Kidney capillary endothelial cell (primary cell): ENCODE data around the gene KHDC4.

ENCODE experiments used
- DNase-seq: peaks from one replicate; pipeline ENCODE4 v3.0.0-alpha.2; 2018; ENCODE audit warnings: low spot score

The KHDC4 gene

DNA sequence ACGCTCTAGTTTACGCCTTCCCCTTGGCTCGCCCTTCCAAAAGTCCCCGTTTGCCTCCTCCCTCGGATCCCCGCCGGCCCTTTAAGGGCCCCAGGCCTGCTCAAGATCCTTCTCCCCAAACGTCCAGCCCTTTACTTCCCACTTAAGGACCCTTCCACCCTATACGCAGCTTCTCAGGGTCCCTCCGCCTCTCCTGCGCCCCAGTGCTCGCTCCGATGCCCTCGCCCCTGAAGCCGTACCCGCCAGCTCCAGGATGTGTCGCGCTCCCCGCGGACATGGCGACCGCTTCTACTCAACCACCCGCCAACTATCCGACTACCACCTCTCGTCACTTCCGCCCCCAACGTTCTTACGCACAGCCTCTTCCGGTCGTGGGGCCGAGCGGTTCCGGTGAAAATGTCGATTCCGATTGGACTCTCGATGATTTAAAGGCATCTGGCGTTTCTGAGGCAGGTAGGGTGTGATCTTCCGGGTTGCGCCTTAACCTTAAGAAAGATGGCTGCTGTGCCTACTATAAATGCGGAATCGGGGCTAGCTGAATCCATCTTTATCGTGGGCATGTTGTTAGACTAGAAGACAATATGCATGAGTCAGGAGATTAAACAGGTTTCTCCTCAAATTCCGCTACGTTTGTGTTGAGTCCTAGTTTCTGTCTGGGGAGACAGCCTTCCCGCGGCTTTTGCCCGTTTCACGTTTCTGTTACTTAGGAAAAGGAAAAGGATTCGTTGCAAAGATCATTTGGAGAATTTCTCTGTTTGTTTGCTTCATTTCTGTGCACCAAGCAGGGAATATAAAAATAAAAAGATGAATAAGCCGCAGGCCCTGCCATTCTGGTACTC is at the start of gene KHDC4:
Gene KHDC4 (minus strand): TSS at position 317 of the 839 bp plus-strand sequence. CDS start 40 bp downstream, at position 277.
- peak; percentile 97 for DNase-seq

DNA sequence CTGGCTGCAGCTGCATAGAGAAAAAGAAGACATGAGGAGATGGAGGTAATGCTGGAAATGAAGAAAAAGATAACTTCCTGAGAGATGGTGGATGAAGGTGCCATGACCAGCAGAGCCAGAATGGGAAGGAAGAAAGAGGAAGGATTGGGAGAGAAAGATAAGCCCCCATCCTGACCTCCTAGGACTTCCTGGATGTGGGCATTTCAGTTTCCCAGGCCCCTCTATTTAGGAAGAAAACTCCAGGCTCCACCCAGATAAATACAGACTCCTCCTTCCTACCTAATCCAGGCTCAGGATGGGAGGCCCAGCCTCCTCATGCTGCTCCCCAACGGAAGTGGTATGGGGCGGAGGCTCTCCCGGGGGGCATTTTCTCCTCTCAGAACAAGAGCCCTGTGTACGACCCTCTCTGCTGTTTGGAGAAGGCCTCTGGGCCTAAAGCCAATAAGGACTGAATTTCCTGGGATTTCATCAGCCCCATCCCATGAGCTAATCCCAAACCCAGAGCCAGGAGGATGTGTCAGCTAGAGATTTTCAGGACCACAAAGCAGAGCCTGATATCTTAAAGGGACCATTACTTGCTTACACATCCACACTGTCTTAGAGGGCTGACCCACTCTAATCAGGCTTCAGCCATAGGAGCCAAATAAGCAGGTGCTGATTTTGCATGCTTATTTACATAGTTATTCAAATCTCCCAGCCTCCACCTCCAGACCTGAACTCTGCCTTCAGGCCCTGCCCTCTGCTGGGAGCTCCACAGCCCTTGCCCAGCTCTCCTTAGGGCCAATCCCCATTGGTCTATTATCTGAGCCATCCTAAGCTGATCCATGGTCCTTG is 49.2 kb upstream of the KHDC4 start:
- no peak for DNase-seq

DNA sequence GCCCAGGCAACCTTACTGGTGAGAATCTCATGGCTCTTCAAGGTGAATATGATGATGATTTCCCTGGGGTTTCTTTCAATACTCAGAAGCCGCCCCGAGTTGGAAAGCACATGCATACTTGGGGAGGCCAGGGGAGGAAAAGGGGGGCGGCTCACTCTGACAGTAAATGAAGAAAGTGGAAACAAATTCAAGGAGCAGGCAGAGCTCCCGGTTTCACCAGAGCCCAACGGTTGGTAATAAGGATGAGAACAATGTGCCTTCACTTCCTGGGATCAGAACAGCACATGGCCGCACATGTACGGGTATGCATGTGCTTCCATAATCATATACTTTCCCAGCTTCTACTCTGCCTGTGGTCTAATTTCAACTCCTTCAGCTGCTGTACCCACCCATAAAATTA is 47.9 kb upstream of the KHDC4 start:
- DNase-seq = no peak

DNA sequence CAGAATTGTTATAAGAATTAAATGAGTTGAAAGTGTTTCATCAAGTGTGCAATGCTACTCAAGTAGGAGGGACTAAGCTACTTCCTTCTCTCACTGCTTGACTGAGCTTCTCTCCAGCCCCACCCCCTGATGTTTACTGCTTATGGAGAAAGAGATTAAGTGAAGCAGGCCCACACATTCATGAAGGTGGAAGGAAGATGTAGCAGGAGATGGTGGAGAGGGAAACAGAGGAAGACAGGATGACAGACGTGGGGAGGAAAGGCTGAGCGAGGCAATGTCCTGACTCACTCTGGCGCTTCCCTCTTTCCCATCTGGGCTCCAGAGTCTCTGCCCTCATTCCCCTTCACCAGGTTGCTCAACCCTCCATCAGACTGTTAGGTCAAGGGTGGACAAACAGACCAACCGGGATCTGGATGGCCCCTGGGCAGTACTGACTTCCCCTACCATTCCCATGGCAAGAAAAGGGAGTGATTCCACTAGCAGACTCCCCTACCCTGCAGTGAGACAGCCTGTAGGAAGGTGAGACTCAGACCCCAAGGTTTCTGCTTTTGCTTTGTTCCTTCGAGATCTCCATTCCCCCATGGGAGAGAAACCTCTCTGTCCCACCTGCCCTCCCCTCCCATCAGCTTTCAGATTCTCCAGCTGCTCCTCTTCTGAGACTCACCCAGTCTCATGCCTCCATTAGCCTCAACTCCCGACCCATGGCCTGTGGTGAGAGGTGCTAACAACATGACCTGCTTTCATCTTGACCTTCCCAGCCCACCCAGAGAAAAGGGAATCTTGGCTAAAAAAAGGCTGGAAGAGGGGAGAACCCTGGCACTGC is 47.3 kb upstream of the KHDC4 start:
- no peak for DNase-seq

DNA sequence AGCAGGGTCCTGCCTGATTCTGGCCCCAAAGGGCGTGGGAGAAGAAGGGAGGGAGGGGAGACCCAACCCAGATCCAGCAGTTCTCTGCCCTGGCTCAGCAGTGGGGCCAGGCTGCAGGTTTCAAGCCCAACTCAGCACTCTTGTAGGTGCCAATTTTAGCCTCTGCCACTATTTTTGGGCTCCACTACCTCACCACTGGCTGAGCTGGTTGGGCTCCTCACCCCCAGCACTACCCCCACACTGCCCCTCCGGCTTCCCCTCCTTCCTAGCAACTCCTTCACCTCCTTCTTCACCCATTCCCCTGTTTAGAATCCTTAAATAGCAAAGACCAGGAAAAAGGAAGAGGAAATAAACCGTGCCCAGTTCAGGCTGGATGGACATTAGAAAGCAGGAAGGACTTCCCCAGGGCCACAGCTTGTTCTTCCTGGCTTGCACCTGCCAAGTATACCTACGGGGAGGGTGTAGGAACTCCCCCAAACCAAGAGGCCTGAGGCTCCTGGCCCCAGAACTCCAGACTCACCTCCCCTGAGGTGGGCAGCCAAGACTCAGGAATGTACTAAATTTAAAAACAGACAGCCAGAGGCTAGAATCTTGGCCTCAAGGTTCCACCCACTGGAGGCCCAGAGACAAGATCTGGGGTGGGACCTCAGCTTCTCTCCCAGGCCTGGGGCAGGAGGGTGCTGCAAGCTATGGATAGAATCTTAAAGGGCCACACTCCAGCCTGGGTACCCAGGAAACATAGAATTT is 45.6 kb upstream of the KHDC4 start:
- no peak for DNase-seq

DNA sequence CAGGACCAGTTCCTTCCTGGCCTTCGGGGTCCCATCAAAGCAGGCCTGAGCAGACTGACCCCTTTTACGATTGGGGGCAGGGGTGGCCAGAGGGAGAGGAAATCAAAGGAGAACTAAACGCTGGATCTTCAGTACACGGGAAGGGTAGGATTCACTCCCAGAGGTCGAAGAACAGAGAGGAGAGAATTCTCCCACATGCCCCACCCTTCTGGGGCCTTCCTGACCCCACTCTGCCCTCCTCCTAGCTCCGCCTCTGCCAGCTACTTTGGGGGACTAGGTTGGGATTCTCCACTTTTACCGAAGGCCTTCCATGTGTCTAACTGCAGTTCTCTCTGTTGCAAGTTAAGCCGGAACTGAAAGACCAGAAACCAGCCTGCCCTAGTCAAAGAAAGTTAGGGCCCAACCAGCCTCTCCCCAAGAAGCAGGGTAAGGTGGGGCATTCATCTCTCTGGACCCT is 44.8 kb upstream of the KHDC4 start:
- no peak for DNase-seq

DNA sequence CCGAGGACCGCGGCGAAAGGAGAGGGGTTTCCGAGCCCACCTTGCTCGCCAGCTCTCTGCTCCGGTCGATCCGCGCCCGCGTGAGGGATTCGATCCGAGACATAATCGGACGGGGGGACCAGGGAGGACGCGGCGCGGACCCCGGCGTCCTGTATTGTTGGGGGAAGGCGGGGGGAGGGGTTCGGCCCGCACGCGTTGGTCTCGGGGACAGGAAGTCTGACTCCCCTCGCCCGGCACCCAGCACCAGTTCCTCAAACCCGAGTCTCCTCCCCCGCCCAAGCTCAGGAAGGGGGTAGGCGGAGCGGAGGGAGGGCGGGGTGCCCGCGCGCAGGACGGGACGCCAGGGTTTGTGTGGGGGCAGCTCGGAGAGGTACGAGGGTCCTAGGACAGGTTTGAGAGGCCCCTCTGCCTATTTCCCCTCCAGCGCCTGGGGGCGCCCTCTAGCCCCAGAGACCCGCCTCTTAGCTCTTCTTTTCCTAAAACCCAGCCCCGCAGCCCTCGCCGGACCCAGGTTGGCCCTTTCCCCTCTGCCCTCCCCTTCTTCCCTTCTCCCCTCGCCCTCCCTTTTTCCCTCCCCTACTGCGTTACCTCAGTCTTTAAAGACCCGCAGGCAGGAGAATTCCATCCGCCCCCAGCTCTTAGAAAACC is 44.2 kb upstream of the KHDC4 start, which contains the start of gene ARHGEF2:
Gene ARHGEF2 (minus strand): TSS at position 223 of the 648 bp plus-strand sequence. CDS start 120 bp downstream, at position 103.
- no peak for DNase-seq

DNA sequence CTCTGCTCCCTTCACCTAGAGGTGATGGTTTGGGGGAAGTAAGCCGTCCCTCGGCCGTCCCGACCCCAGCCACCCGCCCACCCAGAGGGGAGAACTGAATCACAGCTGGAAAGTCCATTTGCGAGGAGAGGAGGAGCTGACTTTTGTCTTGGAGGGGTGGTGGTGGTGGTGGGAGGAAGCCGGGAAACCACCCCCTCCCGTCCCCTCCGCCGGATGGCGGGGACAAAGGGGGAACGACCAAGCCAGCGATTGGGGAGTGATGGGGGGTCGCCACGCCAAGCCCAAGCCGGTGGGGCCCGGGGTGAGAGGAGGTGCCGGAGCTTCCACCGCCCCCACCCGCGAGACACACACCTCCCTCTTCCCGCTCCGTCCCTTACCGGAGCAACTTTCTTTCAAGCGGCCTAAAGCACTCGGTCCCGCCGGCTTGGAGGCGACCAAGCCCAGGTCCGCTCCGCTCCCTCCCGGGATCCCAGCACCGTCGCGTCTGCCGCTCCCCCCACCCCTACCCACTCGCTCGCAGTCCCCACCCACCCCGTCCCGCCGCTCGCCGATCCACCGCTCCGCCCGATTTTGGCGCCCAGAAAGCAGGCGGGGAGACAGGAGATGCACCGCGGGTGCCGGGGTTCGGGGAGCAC is 43.6 kb upstream of the KHDC4 start:
- no peak for DNase-seq

DNA sequence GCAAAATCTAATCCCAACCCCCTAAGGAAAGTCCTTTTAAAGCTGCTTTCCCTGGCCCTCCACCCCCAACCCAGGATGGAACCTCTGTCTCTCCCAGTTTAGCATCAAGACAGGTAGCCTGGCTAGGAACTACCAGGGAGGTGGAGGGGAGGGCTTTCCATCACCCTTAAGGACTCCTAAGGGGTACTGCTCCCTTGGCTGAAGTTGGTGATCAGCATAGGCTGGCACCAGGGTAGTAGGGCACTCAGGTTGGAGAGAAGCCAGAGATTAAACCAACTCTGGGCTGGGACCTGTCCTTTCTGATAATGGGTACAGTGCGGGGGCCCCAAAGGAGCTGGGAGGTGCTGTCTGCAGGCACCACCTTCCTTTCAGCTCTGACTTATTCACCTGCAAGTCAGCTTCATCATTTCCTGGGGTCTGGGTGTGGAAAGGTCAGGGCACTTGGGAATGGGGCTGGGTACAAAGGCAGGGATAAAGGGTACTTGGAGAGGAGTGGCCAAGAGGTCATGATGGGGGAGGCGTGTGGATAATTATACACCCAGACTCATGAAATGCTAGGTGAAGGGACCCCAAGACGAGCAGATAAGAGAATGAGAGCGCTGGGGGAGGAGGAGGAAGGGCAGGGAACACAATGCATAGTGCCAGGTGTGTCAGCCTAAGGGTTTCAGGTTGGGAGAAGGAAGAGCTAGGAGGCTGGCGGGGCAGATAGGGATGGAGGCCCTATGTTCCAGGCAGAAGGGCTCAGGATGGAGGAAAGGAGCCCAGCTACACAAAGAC is 42.9 kb upstream of the KHDC4 start:
- no peak for DNase-seq

DNA sequence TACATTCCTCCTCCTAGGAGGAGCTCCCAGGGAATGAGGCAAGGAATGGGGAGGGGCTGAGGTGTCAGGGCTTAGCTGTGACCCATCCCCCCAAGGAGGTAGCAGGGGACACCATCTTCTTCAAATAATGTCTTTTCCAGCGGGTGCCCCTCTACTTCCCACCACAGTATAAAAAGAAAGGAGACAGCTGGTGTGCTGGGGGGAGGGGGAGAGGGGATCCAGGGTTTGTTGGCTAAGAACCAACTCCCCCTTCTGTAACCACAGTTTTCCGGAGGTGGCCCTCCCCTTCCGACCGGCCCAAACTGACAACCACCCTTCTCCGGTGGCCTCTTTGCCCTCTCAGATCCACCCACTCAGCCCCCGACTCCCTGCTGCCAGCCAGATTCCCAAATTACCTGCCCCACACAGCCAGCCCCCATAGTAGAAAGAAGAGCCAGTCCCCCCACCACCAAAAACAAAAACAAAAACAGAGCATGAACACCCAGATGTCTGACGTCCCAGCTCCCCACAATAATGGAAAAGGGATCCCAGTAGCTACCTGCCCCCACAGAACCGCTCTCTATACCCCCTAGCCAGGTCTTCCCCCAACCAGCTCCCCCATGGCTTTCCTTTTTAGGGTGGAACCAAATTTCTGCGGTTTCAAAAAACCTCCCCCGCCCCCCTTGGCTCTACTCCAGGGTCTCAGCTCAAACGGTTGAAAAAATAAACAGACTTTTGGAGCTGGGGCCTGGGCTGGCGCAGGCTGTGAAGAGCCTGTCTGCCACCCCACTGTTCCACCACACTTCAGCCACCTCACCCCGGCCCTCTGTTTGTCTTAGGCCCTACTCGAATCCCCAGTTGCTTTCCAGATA is 42.1 kb upstream of the KHDC4 start:
- no peak for DNase-seq

DNA sequence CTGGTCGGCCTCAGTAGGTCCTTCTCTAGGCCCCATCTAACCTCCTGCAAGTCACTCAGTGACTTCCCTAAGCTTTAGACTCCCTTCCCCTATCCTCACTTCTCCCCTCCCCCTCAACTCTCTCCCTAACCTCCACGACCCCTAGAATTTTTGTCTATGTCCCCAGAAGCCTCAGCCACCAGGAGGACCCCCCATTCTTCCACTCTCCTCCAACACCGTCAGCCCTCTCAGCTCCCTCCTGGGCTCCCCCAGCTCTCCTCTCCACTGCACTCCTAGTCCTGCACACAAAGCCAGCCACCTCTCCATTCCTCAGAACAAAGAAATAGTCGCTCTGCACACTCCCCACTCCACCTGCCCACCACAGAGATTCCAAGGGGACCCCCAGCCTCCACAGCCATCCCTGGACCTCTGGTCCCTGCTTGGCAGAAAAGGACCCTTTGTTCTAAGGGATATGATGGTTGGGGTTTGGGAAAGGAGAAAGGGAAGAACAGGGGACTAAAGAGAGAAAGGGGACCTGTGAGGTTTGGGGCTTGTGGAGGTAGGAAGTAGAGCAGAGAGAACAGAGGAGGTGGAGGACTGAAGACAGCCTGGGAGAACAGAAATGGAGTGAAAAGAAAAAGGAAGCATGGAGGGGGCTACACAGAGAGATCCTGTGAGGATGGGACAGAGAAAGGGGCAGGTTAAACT is 41.3 kb upstream of the KHDC4 start:
- DNase-seq = no peak

DNA sequence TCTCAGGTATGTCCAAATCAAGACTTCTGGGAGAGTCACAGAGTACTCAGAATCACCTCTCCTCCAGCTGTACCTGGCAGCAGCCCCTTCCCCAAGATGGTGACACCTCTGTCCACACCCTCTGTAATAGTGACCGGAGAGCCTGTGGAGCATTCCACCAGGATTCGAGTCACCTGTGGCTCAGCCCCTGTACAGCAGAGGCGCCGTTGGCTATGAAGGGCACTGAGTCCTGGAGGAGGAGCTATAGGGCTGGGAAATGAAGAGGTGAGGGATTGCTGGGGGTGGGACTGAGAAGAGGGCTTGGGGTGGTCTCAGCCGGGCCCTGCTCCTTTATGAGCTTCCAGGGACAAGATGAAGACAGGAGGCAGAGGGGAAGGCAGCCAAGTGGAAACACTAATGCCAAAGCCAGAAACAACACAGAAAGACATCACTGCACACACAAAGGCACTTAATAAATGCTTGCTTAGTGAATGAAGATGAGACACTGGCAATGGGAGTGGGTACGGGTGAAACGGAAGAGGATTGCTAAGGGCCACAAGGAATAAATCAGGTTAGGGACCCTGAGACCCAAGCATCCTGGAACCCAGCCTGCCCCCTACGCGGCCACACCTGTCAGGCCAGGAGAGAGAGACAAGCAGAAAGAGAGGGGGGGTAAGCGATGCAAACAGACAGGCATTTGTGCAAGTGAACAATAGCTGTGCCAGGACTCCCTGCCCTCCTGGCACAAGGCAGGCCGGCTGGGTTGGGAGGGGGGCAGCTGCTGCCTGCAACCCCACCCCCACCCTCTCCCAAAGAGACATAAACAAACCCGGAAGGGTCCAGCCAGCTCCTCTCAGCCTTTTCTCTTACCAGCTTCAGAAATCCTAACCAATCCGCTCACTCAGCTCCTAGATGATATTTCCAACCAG is 40.2 kb upstream of the KHDC4 start:
- no peak for DNase-seq

DNA sequence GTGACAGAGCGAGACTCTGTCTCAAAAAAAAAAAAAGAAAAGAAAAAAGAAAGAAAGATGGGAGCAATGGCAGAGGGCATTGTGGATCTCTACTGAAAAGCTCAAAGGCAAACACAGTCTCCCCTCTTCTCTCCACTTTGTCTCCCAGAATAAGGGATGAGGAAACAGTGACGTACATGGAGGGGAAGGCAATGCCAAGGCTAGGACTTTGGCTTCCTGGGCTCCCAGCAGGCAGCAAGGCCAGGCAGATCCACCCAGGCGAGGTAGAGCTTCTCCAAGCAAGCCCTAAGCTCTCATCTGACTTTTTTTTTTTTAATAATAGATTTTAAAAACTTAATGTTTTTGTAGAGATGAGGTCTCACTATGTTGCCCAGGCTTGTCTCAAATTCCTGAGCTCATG is 39.5 kb upstream of the KHDC4 start:
- no peak for DNase-seq

DNA sequence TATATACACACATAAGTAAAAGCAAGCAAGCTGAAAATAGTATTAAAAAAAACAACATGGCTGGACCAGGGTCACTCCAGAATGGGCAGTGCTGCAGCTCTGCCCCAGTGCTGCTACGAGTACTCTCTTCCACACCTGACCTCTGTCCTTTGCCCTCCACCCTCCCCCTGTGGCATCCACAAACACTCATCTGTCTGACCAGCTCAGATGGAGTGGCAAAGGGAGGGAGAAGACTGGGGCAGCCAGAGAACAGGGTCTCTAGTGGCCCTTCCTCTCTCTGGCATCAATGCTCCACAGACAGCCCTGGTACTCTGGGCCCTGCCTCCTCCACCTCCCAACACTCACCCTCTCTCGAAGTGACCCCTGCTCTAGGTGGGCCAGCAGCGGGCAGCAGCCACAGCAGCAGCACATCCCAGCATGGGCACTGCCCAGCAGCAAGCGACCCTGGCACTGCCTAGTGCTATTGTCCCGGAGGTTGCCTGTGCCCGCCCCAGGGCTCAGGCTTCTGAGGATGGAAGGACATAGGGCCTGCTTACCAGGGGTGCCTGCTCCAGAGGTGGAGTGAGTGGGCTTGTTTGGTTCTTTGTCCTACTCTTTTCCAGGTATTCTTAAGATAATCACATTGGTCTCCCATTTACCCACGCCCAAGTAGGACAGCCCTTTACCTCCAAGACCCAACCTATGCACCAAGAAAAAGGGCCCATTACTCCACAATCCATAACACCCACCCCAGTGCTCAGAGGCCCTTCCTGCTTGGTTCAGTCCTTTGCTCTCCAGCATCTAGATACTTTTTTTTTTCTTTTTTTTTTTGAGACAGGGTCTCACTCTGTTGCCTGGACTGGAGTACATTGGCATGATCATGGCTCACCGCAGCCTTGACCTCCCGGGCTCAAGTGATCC is 37.9 kb upstream of the KHDC4 start:
- DNase-seq = no peak

DNA sequence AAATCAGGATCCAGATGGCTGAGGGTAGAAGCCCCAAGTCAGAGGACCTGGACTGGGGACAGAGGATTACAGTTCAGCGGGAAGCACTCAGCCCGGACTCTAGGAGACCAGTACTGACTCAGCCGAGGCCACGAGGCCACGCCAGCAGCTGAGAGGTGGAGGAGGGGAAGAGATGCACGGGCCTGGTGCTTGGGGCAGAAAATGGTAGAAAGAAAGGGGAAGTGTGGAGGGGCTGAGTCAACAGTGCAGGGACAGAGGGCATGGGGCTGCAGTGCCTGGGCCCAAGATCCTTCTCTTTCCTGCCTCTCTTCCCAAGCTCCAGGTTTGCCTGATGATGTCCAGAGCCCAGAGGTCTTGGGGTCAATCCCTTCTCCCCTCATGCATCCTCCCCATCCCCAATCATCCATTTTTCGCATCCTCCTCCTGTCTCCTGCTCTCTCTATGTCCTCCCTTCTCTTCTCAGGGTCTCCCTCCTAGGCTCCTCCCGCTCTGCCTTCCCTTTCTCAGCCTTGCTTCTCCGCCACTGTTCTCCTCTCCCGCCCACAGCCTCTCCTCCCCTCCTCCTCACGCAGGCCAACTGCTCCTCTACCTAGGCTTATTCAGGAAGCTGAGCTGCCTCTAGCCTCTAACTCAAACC is 36.4 kb upstream of the KHDC4 start:
- no peak for DNase-seq
